ENCODE results near the gene IFNAR2.

Gene IFNAR2

DNA sequence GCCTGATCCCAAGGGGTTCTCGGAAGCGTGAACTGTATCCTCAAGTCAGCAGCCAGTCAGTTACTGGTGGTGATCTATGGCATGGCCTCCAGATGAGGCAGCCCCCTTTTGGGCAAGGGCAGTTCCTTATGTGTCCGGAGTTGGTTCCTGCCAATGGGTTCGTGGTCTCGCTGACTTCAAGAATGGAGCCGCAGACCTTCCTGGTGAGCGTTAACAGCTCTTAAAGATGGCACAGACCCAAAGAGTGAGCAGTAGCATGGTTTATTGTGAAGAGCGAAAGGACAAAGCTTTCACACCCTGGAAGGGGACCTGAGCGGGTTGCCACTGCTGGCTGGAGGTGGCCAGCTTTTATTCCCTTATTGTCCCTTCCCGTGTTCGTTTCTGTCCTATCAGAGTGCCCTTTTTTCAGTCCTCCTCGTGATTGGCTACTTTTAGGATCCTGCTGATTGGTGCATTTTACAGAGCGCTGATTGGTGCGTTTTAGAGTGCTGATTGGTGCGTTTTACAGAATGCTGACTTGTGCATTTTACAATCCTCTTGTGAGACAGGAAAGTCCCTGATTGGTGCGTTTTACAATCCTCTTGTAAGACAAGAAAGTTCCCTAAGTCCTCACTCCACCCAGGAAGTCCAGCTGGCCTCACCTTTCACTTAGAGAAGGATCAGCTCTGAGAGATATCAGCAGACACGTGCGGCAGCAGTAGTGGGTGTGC lies 27.5 kb downstream of the IFNAR2 start:
- TF ChIP-seq, protein P1, sequence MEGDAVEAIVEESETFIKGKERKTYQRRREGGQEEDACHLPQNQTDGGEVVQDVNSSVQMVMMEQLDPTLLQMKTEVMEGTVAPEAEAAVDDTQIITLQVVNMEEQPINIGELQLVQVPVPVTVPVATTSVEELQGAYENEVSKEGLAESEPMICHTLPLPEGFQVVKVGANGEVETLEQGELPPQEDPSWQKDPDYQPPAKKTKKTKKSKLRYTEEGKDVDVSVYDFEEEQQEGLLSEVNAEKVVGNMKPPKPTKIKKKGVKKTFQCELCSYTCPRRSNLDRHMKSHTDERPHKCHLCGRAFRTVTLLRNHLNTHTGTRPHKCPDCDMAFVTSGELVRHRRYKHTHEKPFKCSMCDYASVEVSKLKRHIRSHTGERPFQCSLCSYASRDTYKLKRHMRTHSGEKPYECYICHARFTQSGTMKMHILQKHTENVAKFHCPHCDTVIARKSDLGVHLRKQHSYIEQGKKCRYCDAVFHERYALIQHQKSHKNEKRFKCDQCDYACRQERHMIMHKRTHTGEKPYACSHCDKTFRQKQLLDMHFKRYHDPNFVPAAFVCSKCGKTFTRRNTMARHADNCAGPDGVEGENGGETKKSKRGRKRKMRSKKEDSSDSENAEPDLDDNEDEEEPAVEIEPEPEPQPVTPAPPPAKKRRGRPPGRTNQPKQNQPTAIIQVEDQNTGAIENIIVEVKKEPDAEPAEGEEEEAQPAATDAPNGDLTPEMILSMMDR (IDR thresholded peaks at IDR 0.05; ENCODE audit: low read depth, low read length, missing control alignments) = no peak
- DNase-seq (ENCODE audit: extremely low read depth, low read depth) = no peak
- no peak overlapping the region for H3K4me3 ChIP-seq (replicated peaks; ENCODE audit: low read depth, low read length)

- TF ChIP-seq, protein P1 (IDR thresholded peaks at IDR 0.05; ENCODE audit: low read depth, low read length, missing control alignments) = no peak
- no peak for DNase-seq (ENCODE audit: extremely low read depth, low read depth)
- H3K4me3 ChIP-seq (replicated peaks; ENCODE audit: low read depth, low read length) = no peak overlapping the region
These were observed 28.7 kb downstream of the IFNAR2 start for GRCh38 chr21:33258475-33258874.

- TF ChIP-seq, protein P1 (IDR thresholded peaks at IDR 0.05; ENCODE audit: low read depth, low read length, missing control alignments) = no peak
- DNase-seq (ENCODE audit: extremely low read depth, low read depth) = no peak
- no peak overlapping the region for H3K4me3 ChIP-seq (replicated peaks; ENCODE audit: low read depth, low read length)
These were observed 29.7 kb downstream of the IFNAR2 start for GRCh38 chr21:33259428-33259827.

DNA sequence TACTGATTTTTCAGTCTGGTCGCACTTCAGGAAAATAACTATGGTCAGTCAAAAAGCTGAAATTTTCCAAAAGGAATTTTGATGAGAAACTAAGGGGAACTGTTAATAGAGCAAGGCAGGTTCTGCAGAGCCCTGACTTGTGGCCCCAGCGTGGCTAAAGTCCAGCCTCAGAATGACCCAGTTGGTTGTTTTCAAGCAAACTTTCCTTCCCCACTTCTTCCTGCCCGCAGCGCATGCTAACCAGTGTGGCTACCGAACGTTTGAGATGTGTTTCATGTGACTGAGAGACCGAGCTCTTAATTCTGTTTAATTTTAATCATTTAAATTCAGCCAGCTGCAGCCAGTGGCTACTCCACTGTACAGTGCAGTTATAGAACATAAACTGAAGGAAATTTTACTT lies 30.3 kb downstream of the IFNAR2 start:
- no peak overlapping the region for H3K4me3 ChIP-seq (replicated peaks; ENCODE audit: low read depth, low read length)
- TF ChIP-seq, protein P1 (IDR thresholded peaks at IDR 0.05; ENCODE audit: low read depth, low read length, missing control alignments) = no peak
- no peak for DNase-seq (ENCODE audit: extremely low read depth, low read depth)

GRCh38 chr21:33261635-33262034 lies 31.9 kb downstream of the IFNAR2 start:
- TF ChIP-seq, protein P1 (IDR thresholded peaks at IDR 0.05; ENCODE audit: low read depth, low read length, missing control alignments) = no peak
- no peak for DNase-seq (ENCODE audit: extremely low read depth, low read depth)
- H3K4me3 ChIP-seq (replicated peaks; ENCODE audit: low read depth, low read length) = no peak overlapping the region

GRCh38 chr21:33262921-33263320 lies 33.2 kb downstream of the IFNAR2 start:
- H3K4me3 ChIP-seq (replicated peaks; ENCODE audit: low read depth, low read length) = no peak overlapping the region
- no peak for DNase-seq (ENCODE audit: extremely low read depth, low read depth)
- TF ChIP-seq, protein P1 (IDR thresholded peaks at IDR 0.05; ENCODE audit: low read depth, low read length, missing control alignments) = no peak

DNA sequence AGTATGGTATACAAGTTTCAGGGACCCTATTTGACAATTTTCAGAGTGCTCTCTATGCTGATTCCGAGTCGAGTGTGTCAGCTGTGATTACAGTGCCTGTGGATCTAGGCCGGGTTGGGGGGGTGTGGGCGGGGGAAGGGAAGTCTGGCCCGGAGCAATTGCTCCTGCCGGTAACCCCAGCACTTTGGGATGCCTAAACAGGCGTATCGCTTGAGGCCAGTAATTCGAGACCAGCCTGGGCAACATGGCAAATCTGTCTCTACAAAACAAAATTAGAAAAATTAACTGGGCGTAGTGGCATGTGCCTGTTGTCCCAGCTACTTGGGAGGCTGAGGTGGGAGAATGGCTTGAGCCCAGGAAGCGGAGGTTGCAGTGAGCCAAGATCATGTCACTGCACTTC lies 34.8 kb downstream of the IFNAR2 start:
- no peak for DNase-seq (ENCODE audit: extremely low read depth, low read depth)
- TF ChIP-seq, protein P1 (IDR thresholded peaks at IDR 0.05; ENCODE audit: low read depth, low read length, missing control alignments) = no peak
- no peak overlapping the region for H3K4me3 ChIP-seq (replicated peaks; ENCODE audit: low read depth, low read length)

Data from HFF-Myc (cell line).